Measurements from ENCODE around the gene POTEB3. TPM values are rescaled to one million over a fixed set of nuclear protein-coding genes. Genes with fewer than 3 reads are reported as not detected.
"Not testable (repeated sequence)": the region's sequence is repeated elsewhere in the genome, so short reads cannot be mapped to it uniquely, and the experiment has no call there.

POTEB3 gene
- polyA plus RNA-seq, 3 donors, result not detected

GRCh38 chr15:21373682-21374081, 66.6 kb downstream of the POTEB3 start:
- H3K27me3 ChIP-seq (ENCODE audit: control insufficient read depth in 2 of 2, insufficient read depth in 2 of 2, low read length in 2 of 2); H3K27ac Mint-ChIP-seq; H3K27me3 Mint-ChIP-seq (ENCODE audit: low read depth in 3 of 3); H4K20me1 ChIP-seq (ENCODE audit: insufficient read depth, low read length); DNase-seq; intact Hi-C loops (cut with micrococcal nuclease); H3K36me3 ChIP-seq (replicated peaks in 1 of 2; ENCODE audit: control insufficient read depth in 1 of 2, insufficient read depth in 2 of 2, low read length in 2 of 2); H3K4me1 ChIP-seq (ENCODE audit: control insufficient read depth in 1 of 2, insufficient read depth in 2 of 2, low read length in 2 of 2); H3K4me3 Mint-ChIP-seq; H3K9me3 Mint-ChIP-seq; H3K27ac ChIP-seq (ENCODE audit: low read depth in 1 of 2, low read length in 2 of 2); H3K79me2 ChIP-seq (ENCODE audit: insufficient read depth, low read length); H3K9ac ChIP-seq (ENCODE audit: insufficient read depth, low read length, poor library complexity, severe bottlenecking); H3K4me1 Mint-ChIP-seq; H3K4me3 ChIP-seq (replicated peaks in 1 of 3; ENCODE audit: low read depth in 2 of 3, low read length in 3 of 3); H3K36me3 Mint-ChIP-seq; H2AFZ ChIP-seq (ENCODE audit: insufficient read depth, low read depth, low read length, poor library complexity, severe bottlenecking); H3K4me2 ChIP-seq (replicated peaks; ENCODE audit: extremely low read depth, low read length, poor library complexity, severe bottlenecking); H3K9me3 ChIP-seq (replicated peaks in 1 of 2; ENCODE audit: control insufficient read depth in 1 of 2, insufficient read depth in 1 of 2, low read length in 2 of 2): not testable (repeated sequence)
- WGBS (ENCODE audit: insufficient coverage), result no CpG with 5 or more reads among the region's 18 CpGs

GRCh38 chr15:21369177-21369576, 71.1 kb downstream of the POTEB3 start:
- no CpG with 5 or more reads among the region's 26 CpGs for WGBS (ENCODE audit: insufficient coverage)
- H3K9ac ChIP-seq (ENCODE audit: insufficient read depth, low read length, poor library complexity, severe bottlenecking); intact Hi-C loops (cut with micrococcal nuclease); H2AFZ ChIP-seq (ENCODE audit: insufficient read depth, low read depth, low read length, poor library complexity, severe bottlenecking); H3K4me3 ChIP-seq (replicated peaks in 1 of 3; ENCODE audit: low read depth in 2 of 3, low read length in 3 of 3); H3K27ac ChIP-seq (ENCODE audit: low read depth in 1 of 2, low read length in 2 of 2); H4K20me1 ChIP-seq (ENCODE audit: insufficient read depth, low read length); H3K9me3 ChIP-seq (replicated peaks in 1 of 2; ENCODE audit: control insufficient read depth in 1 of 2, insufficient read depth in 1 of 2, low read length in 2 of 2); DNase-seq; H3K36me3 Mint-ChIP-seq; H3K27me3 Mint-ChIP-seq (ENCODE audit: low read depth in 3 of 3); H3K79me2 ChIP-seq (ENCODE audit: insufficient read depth, low read length); H3K36me3 ChIP-seq (replicated peaks in 1 of 2; ENCODE audit: control insufficient read depth in 1 of 2, insufficient read depth in 2 of 2, low read length in 2 of 2); H3K27me3 ChIP-seq (ENCODE audit: control insufficient read depth in 2 of 2, insufficient read depth in 2 of 2, low read length in 2 of 2); H3K9me3 Mint-ChIP-seq; H3K27ac Mint-ChIP-seq; H3K4me1 ChIP-seq (ENCODE audit: control insufficient read depth in 1 of 2, insufficient read depth in 2 of 2, low read length in 2 of 2); H3K4me2 ChIP-seq (replicated peaks; ENCODE audit: extremely low read depth, low read length, poor library complexity, severe bottlenecking); H3K4me3 Mint-ChIP-seq; H3K4me1 Mint-ChIP-seq: not testable (repeated sequence)

GRCh38 chr15:21368625-21369024, 71.7 kb downstream of the POTEB3 start:
- H3K27me3 ChIP-seq (ENCODE audit: control insufficient read depth in 2 of 2, insufficient read depth in 2 of 2, low read length in 2 of 2); H3K4me1 Mint-ChIP-seq; H3K4me3 Mint-ChIP-seq; H2AFZ ChIP-seq (ENCODE audit: insufficient read depth, low read depth, low read length, poor library complexity, severe bottlenecking); H3K27me3 Mint-ChIP-seq (ENCODE audit: low read depth in 3 of 3); H3K4me2 ChIP-seq (replicated peaks; ENCODE audit: extremely low read depth, low read length, poor library complexity, severe bottlenecking); H3K36me3 ChIP-seq (replicated peaks in 1 of 2; ENCODE audit: control insufficient read depth in 1 of 2, insufficient read depth in 2 of 2, low read length in 2 of 2); H3K9me3 ChIP-seq (replicated peaks in 1 of 2; ENCODE audit: control insufficient read depth in 1 of 2, insufficient read depth in 1 of 2, low read length in 2 of 2); H3K36me3 Mint-ChIP-seq; H3K79me2 ChIP-seq (ENCODE audit: insufficient read depth, low read length); H3K4me3 ChIP-seq (replicated peaks in 1 of 3; ENCODE audit: low read depth in 2 of 3, low read length in 3 of 3); H3K9ac ChIP-seq (ENCODE audit: insufficient read depth, low read length, poor library complexity, severe bottlenecking); H3K4me1 ChIP-seq (ENCODE audit: control insufficient read depth in 1 of 2, insufficient read depth in 2 of 2, low read length in 2 of 2); H4K20me1 ChIP-seq (ENCODE audit: insufficient read depth, low read length); intact Hi-C loops (cut with micrococcal nuclease); H3K9me3 Mint-ChIP-seq; H3K27ac ChIP-seq (ENCODE audit: low read depth in 1 of 2, low read length in 2 of 2); H3K27ac Mint-ChIP-seq: not testable (repeated sequence)
- peak in 1 of 3 donors; percentile 0 for DNase-seq
- 80% methylated on average over 1 of the region's 22 CpGs for WGBS (ENCODE audit: insufficient coverage)

Small RNA genes within 50 kb of the gene (small RNA-seq; reads per million reads assigned to genes)
- not detected for gene GRAMD4P6 (ENCODE audit: insufficient read length, low read depth)
- gene MIR3118-3 (ENCODE audit: insufficient read length, low read depth), result not detected
- gene RF00026 (ENCODE audit: insufficient read length, low read depth), result not detected
